PC-9 (cell line): Measurements from ENCODE around the gene SEMA4B. TPM values are rescaled to one million over a fixed set of nuclear protein-coding genes. Genes with fewer than 3 reads are reported as not detected.
"Not testable (repeated sequence)": the region's sequence is repeated elsewhere in the genome, so short reads cannot be mapped to it uniquely, and the experiment has no call there.

Source experiments
- BruUV-seq: library from RNA; stranded (reverse); fragments of 400-500 nt; replicated peaks from 2 replicates; lab custom pipeline; 2021; lab: Mats Ljungman, UMichigan
- CTCF ChIA-PET: fragments of 300-600 bp; sonication (Branson Sonifier 250); formaldehyde crosslinking; loops from one replicate; lab custom pipeline; 2022; ENCODE audit warnings: antibody characterized with exemption; lab: Charles Lee
- POLR2A ChIA-PET: fragments of 300-600 bp; sonication (Branson Sonifier 250); formaldehyde crosslinking; loops from one replicate; lab custom pipeline; 2022; ENCODE audit warnings: antibody characterized with exemption; ENCODE audit not compliant: unreplicated experiment; lab: Charles Lee
- DNase-seq, 2 experiments: peaks; one replicate each; pipeline versions ENCODE4 v3.0.0 to v3.0.0-alpha.2; 2015 to 2022; ENCODE audit warnings: mixed read lengths in 1 of 2
- H2AFZ ChIP-seq: fragments of 200-600 bp; sonication (generic); 2 replicates; pipeline ENCODE4 v1.8.1; 2017; ENCODE audit warnings: antibody characterized with exemption
- H3F3A ChIP-seq: fragments of 200-600 bp; sonication (generic); 2 replicates; pipeline ENCODE4 v1.8.1; 2017; ENCODE audit warnings: antibody characterized with exemption, mild to moderate bottlenecking, low read depth; ENCODE audit not compliant: insufficient read depth
- H3K27ac ChIP-seq: fragments of 200-600 bp; sonication (generic); 2 replicates; pipeline ENCODE4 v1.6.1; 2016; ENCODE audit warnings: mixed run types
- H3K27me3 ChIP-seq: fragments of 200-600 bp; sonication (generic); 2 replicates; pipeline ENCODE4 v1.6.1; 2016; ENCODE audit warnings: low read depth, mixed run types; ENCODE audit not compliant: insufficient read depth
- H3K36me3 ChIP-seq: fragments of 200-600 bp; sonication (generic); 2 replicates; pipeline ENCODE4 v1.6.1; 2016; ENCODE audit warnings: low read depth, mixed run types
- H3K4me1 ChIP-seq: fragments of 200-600 bp; sonication (generic); replicated peaks from 2 replicates; pipeline ENCODE4 v1.6.1; 2016; ENCODE audit warnings: mixed run types; ENCODE audit not compliant: insufficient read depth
- H3K4me2 ChIP-seq: fragments of 200-600 bp; sonication (generic); 2 replicates; pipeline ENCODE4 v1.6.1; 2017; ENCODE audit warnings: mixed run types
- H3K4me3 ChIP-seq: fragments of 200-600 bp; sonication (generic); 2 replicates; pipeline ENCODE4 v1.6.1; 2016; ENCODE audit warnings: mixed run types
- H3K79me2 ChIP-seq: fragments of 200-600 bp; sonication (generic); 2 replicates; pipeline ENCODE4 v1.6.1; 2017; ENCODE audit warnings: low read depth, mixed run types
- H3K9me2 ChIP-seq: fragments of 200-600 bp; sonication (generic); 2 replicates; pipeline ENCODE4 v1.8.1; 2017; ENCODE audit warnings: mild to moderate bottlenecking; ENCODE audit not compliant: insufficient read depth
- H3K9me3 ChIP-seq: fragments of 200-600 bp; sonication (generic); 2 replicates; pipeline ENCODE4 v1.8.1; 2016; ENCODE audit warnings: low read depth; ENCODE audit not compliant: insufficient read depth
- H4K20me1 ChIP-seq: fragments of 200-600 bp; sonication (generic); 2 replicates; pipeline ENCODE4 v1.8.1; 2017; ENCODE audit not compliant: insufficient read depth
- EZH2 ChIP-seq: fragments of 200-600 bp; sonication (generic); IDR thresholded peaks from 2 replicates; pipeline ENCODE4 v1.8.0; 2017; ENCODE audit warnings: antibody characterized with exemption, low read depth
- intact Hi-C: fragments of 100-400 bp; cut with micrococcal nuclease; formaldehyde crosslinking; loops from one replicate; pipeline ENCODE4 v1.10.0; 2022; ENCODE audit not compliant: unreplicated experiment
- total RNA-seq: library from RNA; stranded (reverse); gene quantifications from 2 replicates; pipeline ENCODE4 v1.2.3, GENCODE V29; 2021
- TF ChIP-seq, protein P1 (sequence below): fragments of 200-600 bp; sonication (generic); conservative IDR thresholded peaks from 2 replicates; pipeline ENCODE4 v1.6.1; 2017; ENCODE audit warnings: mixed run types, antibody characterized with exemption, mild to moderate bottlenecking, moderate library complexity

The SEMA4B gene
- total RNA-seq, 1 experiment from 2014 or later = 70.7 TPM

DNA sequence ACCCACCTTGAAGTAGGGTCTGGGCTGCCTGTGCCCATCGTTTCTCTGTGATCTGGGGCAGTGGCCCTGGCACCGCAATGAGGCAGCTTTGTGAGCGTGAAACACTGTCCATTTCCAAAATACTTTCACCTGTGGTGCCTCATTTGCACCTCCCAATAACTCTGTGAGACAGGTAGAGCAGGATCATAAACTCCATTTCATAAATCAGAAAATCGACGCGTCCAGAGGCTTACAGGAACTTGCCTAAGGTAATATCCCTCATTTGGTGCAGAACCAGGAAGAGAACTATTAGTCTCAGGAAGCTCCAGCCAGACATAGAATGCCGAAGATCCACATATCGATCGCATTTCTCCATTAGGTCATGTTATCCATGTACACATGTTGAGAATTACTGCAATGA is 38.2 kb upstream of the SEMA4B start:
- H2AFZ ChIP-seq = no peak overlapping the region
- no peaks in the 10 kb centered on the region for H3K36me3 ChIP-seq
- H3K4me3 ChIP-seq = no peak overlapping the region
- TF ChIP-seq EZH2 = no peak
- TF ChIP-seq, protein P1, sequence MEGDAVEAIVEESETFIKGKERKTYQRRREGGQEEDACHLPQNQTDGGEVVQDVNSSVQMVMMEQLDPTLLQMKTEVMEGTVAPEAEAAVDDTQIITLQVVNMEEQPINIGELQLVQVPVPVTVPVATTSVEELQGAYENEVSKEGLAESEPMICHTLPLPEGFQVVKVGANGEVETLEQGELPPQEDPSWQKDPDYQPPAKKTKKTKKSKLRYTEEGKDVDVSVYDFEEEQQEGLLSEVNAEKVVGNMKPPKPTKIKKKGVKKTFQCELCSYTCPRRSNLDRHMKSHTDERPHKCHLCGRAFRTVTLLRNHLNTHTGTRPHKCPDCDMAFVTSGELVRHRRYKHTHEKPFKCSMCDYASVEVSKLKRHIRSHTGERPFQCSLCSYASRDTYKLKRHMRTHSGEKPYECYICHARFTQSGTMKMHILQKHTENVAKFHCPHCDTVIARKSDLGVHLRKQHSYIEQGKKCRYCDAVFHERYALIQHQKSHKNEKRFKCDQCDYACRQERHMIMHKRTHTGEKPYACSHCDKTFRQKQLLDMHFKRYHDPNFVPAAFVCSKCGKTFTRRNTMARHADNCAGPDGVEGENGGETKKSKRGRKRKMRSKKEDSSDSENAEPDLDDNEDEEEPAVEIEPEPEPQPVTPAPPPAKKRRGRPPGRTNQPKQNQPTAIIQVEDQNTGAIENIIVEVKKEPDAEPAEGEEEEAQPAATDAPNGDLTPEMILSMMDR = no peak
- no peaks in the 10 kb centered on the region for H3K9me2 ChIP-seq
- ChIA-PET POLR2A (no interaction called here), CTCF (no interaction called here)
- peaks cover 92% of the 10 kb centered on the region for H3K4me1 ChIP-seq
- no peak for DNase-seq
- peaks cover 79% of the 10 kb centered on the region for H3F3A ChIP-seq
- H3K9me3 ChIP-seq = no peaks in the 10 kb centered on the region
- H3K27me3 ChIP-seq = no peaks in the 10 kb centered on the region
- intact Hi-C loops = no loop called here
- peak overlapping the region; percentile 94 for H3K27ac ChIP-seq
- no peak overlapping the region for H3K4me2 ChIP-seq
- H4K20me1 ChIP-seq = no peaks in the 10 kb centered on the region
- no peaks in the 10 kb centered on the region; the same call in 1 of the 2 replicates for H3K79me2 ChIP-seq
- BruUV-seq = no TSS peak

GRCh38 chr15:90164239-90164638 is 36.9 kb upstream of the SEMA4B start:
- H3K27ac ChIP-seq = peak overlapping the region; percentile 94
- H2AFZ ChIP-seq, H3K9me3 ChIP-seq, H3K27me3 ChIP-seq, H4K20me1 ChIP-seq, POLR2A ChIA-PET, DNase-seq, H3K4me3 ChIP-seq, CTCF ChIA-PET, H3K9me2 ChIP-seq, BruUV-seq, intact Hi-C loops, H3K36me3 ChIP-seq, H3K79me2 ChIP-seq: not testable (repeated sequence)
- H3K4me2 ChIP-seq = 0 out of 2 replicates have a peak overlapping the region, but pooled peaks have one; percentile 11
- peaks cover 92% of the 10 kb centered on the region for H3K4me1 ChIP-seq
- peaks cover 71% of the 10 kb centered on the region for H3F3A ChIP-seq

- H3K9me3 ChIP-seq = no peaks in the 10 kb centered on the region
- no peaks in the 10 kb centered on the region for H3K9me2 ChIP-seq
- H3K36me3 ChIP-seq = no peaks in the 10 kb centered on the region
- H2AFZ ChIP-seq = no peak overlapping the region
- TF ChIP-seq, protein P1 = no peak
- no peak for TF ChIP-seq EZH2
- no peaks in the 10 kb centered on the region for H3K27me3 ChIP-seq
- no TSS peak for BruUV-seq
- peak overlapping the region; percentile 17 for H3K4me2 ChIP-seq
- peaks cover 83% of the 10 kb centered on the region for H3K4me1 ChIP-seq
- peaks cover 62% of the 10 kb centered on the region for H3F3A ChIP-seq
- H3K79me2 ChIP-seq = no peaks in the 10 kb centered on the region
- intact Hi-C loops = loop anchor here (1.0 kb wide), 2 partner anchors 19 to 47 kb away; no protein-coding TSS in a partner anchor
- CTCF ChIA-PET = no interaction called here
- H3K27ac ChIP-seq = peak overlapping the region; percentile 94
- POLR2A ChIA-PET = interaction anchor here (0.6 kb wide), 1 partner anchor 49 kb away, joined by 6 read pairs; no protein-coding TSS in a partner anchor
- DNase-seq = no peak
- H4K20me1 ChIP-seq = no peaks in the 10 kb centered on the region
- H3K4me3 ChIP-seq = no peak overlapping the region
Observed at GRCh38 chr15:90165157-90165556, 36.0 kb upstream of the SEMA4B start.
